ENCODE data around the gene VASP. TPM values are rescaled to one million over a fixed set of nuclear protein-coding genes. Genes with fewer than 3 reads are reported as not detected.

VASP gene
- total and polyA plus RNA-seq, 2 experiments from 2014 or later = 60.3 to 147 TPM

DNA sequence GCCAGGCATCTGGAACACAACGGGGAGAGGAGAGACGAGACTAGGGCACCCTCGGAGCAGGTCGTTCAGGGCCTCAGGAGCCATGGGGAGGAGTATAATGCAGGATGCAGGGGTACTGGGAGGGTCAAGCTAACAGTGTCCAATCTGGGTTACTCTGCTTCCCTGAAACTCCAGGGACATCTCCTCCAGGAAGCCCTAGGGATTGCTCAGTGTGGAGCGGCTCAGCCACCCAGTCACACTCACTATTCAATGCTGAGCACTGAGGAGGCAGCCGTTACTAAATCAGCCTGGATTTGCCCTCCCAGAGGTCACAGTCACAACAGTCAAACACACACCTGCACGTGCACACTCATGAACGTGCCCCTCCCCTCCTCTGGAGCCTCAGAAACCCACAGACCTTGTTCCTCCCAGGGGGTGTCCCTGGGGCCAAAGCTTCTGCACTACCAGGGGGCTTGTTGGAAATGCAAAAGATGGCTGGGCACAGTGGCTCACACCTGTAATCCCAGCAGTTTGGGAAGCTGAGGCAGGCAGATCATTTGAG lies 46.4 kb upstream of the VASP start:
- no peak for ATAC-seq
- TF ChIP-seq POLR2AphosphoS5 (IDR thresholded peaks at IDR 0.05; ENCODE audit: low read depth) (no peak), CREB1 (CRISPR knock-in tag; IDR thresholded peaks at IDR 0.05; ENCODE audit: low read depth) (no peak)
- TF ChIP-seq, protein P1, sequence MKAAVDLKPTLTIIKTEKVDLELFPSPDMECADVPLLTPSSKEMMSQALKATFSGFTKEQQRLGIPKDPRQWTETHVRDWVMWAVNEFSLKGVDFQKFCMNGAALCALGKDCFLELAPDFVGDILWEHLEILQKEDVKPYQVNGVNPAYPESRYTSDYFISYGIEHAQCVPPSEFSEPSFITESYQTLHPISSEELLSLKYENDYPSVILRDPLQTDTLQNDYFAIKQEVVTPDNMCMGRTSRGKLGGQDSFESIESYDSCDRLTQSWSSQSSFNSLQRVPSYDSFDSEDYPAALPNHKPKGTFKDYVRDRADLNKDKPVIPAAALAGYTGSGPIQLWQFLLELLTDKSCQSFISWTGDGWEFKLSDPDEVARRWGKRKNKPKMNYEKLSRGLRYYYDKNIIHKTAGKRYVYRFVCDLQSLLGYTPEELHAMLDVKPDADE (IDR thresholded peaks at IDR 0.05) = no peak

GRCh38 chr19:45462174-45462573 lies 45.1 kb upstream of the VASP start:
- Histone ChIP-seq H3K36me3 (ENCODE audit: insufficient read depth) (no peaks in the 10 kb centered on the region), H3K27me3 (ENCODE audit: insufficient read depth) (peaks cover 13% of the 10 kb centered on the region), H3K4me3 (no peak overlapping the region), H3K4me1 (ENCODE audit: insufficient read depth) (peaks cover 6% of the 10 kb centered on the region; the same call in 1 of the 2 replicates), H3F3A (replicated peaks; ENCODE audit: low read depth) (peaks cover 4% of the 10 kb centered on the region; the same call in 1 of the 2 replicates), H3K9me2 (ENCODE audit: insufficient read depth) (no peaks in the 10 kb centered on the region), H3K79me2 (replicated peaks; ENCODE audit: insufficient read depth) (no peaks in the 10 kb centered on the region), H3K27ac (ENCODE audit: low read depth) (no peak overlapping the region), H2AFZ (no peak overlapping the region), H4K20me1 (replicated peaks; ENCODE audit: insufficient read depth) (no peaks in the 10 kb centered on the region; the same call in 1 of the 2 replicates), H3K4me2 (no peak overlapping the region)
- Mint-ChIP-seq H3K4me3 (no peak overlapping the region), H3K9me3 (no peaks in the 10 kb centered on the region; the same call in 2 of the 3 replicates), H3K4me1 (peaks cover 5% of the 10 kb centered on the region), H3K36me3 (ENCODE audit: low read depth) (no peaks in the 10 kb centered on the region), H3K27me3 (ENCODE audit: insufficient read depth, low read depth, poor library complexity) (peaks cover 11% of the 10 kb centered on the region), H3K27ac (no peak overlapping the region)
- ATAC-seq (no peak), DNase-seq (ENCODE audit: low spot score) (no peak)
- TF ChIP-seq EZH2phosphoT487 (IDR thresholded peaks at IDR 0.05; ENCODE audit: unreplicated experiment) = no peak
- no peak for TF ChIP-seq ZNF331 (CRISPR knock-in tag; IDR thresholded peaks at IDR 0.05; ENCODE audit: low read depth)
- TF ChIP-seq, protein P2, sequence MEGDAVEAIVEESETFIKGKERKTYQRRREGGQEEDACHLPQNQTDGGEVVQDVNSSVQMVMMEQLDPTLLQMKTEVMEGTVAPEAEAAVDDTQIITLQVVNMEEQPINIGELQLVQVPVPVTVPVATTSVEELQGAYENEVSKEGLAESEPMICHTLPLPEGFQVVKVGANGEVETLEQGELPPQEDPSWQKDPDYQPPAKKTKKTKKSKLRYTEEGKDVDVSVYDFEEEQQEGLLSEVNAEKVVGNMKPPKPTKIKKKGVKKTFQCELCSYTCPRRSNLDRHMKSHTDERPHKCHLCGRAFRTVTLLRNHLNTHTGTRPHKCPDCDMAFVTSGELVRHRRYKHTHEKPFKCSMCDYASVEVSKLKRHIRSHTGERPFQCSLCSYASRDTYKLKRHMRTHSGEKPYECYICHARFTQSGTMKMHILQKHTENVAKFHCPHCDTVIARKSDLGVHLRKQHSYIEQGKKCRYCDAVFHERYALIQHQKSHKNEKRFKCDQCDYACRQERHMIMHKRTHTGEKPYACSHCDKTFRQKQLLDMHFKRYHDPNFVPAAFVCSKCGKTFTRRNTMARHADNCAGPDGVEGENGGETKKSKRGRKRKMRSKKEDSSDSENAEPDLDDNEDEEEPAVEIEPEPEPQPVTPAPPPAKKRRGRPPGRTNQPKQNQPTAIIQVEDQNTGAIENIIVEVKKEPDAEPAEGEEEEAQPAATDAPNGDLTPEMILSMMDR (conservative IDR thresholded peaks at IDR 0.05; ENCODE audit: low read depth in 2 of 2) = no peak
- TF ChIP-seq EZH2 (IDR thresholded peaks at IDR 0.05; ENCODE audit: low read depth, unreplicated experiment) = no peak
- TF ChIP-seq JUNB (IDR thresholded peaks at IDR 0.05; ENCODE audit: unreplicated experiment) = no peak
- TF ChIP-seq ZNF114 (CRISPR knock-in tag; IDR thresholded peaks at IDR 0.05) = no peak
- no peak for TF ChIP-seq STAT1 (IDR thresholded peaks at IDR 0.05; ENCODE audit: unreplicated experiment)
- no peak for TF ChIP-seq REST (IDR thresholded peaks at IDR 0.05; ENCODE audit: unreplicated experiment)
- TF ChIP-seq, protein P1 (IDR thresholded peaks at IDR 0.05) = no peak
- no peak for TF ChIP-seq NANOG (IDR thresholded peaks at IDR 0.05; ENCODE audit: borderline replicate concordance)

More for the DNA sequence above, 46.4 kb upstream of the VASP start:
- no peak overlapping the region for H3K27ac Mint-ChIP-seq
- H3K36me3 Mint-ChIP-seq (ENCODE audit: low read depth) = no peaks in the 10 kb centered on the region
- H3K4me3 ChIP-seq = no peak overlapping the region
- H3K4me1 Mint-ChIP-seq = peaks cover 4% of the 10 kb centered on the region; the same call in 1 of the 3 replicates
- H3K4me1 ChIP-seq (ENCODE audit: insufficient read depth) = peaks cover 3% of the 10 kb centered on the region; the same call in 1 of the 2 replicates
- H3K27me3 ChIP-seq (ENCODE audit: insufficient read depth) = peaks cover 2% of the 10 kb centered on the region; the same call in 1 of the 2 replicates
- H3K79me2 ChIP-seq (replicated peaks; ENCODE audit: insufficient read depth) = no peaks in the 10 kb centered on the region
- no peak overlapping the region for H3K4me3 Mint-ChIP-seq
- H3K4me2 ChIP-seq = no peak overlapping the region
- no peak overlapping the region for H3K27ac ChIP-seq (ENCODE audit: low read depth)
- H3K9me2 ChIP-seq (ENCODE audit: insufficient read depth) = no peaks in the 10 kb centered on the region
- H3F3A ChIP-seq (replicated peaks; ENCODE audit: low read depth) = 0 out of 2 replicates have a peak, but pooled peaks cover 2% of the 10 kb centered on the region
- H4K20me1 ChIP-seq (replicated peaks; ENCODE audit: insufficient read depth) = no peaks in the 10 kb centered on the region; the same call in 1 of the 2 replicates
- H2AFZ ChIP-seq = no peak overlapping the region; the same call in 1 of the 2 replicates
- H3K27me3 Mint-ChIP-seq (ENCODE audit: insufficient read depth, low read depth, poor library complexity) = peaks cover 15% of the 10 kb centered on the region
- no peak for DNase-seq (ENCODE audit: low spot score)
- H3K36me3 ChIP-seq (ENCODE audit: insufficient read depth) = no peaks in the 10 kb centered on the region
- no peaks in the 10 kb centered on the region; the same call in 1 of the 3 replicates for H3K9me3 Mint-ChIP-seq

All from GM23338 (cell line).